Stimulated activated CD8-positive, alpha-beta memory T cell treated with anti-CD3 and anti-CD28 coated beads, Interleukin-15, amount 100 ng/mL, for 24 hours (primary cell): Measurements from ENCODE around the gene ARHGAP15.

Experiments
- DNase-seq: peaks from one replicate; pipeline ENCODE4 v3.0.0-alpha.2; 2020; ENCODE audit warnings: low read depth

ARHGAP15 gene

GRCh38 chr2:143263066-143263625, 133.9 kb downstream of the ARHGAP15 start:
- DNase-seq: no peak

GRCh38 chr2:143264851-143265250, 135.6 kb downstream of the ARHGAP15 start:
- no peak for DNase-seq

DNA sequence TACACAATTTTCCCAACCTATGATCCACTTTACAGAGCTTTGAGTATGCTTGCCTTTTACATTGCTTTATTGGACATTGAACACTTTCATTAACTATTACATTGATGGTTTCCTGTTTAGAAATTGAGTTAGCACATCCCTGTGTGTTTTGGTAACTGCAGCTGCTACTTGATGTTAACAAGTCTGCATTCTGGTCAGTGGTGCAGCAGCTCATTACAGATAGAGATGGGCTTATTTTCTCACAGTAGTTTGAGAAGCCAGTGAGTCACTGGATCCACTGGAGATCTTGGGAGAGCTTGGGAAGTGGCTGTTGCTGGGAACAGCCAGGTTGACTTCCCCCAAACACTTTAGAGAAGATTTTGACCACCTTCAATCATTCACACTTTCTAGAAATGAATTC, 150.5 kb downstream of the ARHGAP15 start:
- no peak for DNase-seq

DNA sequence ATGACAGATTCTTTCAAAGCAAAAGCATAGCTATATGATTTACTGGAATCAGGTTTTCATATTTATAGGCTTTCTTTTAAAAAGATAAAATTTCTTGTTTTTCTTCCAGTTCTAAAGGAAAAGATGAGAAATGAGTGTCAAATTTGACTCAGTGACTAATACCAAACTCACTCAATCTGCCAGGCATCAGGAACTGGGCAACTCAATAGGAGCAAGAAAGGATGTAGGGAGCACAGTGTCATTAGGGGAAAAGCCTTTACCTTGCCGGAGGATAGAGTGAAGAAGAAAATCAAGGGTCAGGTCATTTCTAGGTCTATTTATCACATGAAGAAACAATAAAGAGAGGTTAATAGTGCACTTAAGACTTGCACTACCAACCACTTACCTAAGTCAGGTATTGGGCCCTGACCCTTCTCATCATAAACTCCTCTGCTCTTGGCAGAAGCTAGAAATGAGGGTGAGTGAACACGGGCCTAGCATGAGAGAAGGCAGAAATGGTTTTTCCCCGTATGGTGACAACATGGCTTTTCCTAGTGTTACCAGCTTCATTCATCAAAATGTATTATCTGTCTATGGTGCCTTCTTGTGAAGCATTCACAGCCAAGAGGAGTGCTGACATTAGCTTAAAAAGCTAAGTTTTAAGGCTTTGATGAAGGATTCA, 151.0 kb downstream of the ARHGAP15 start:
- no peak for DNase-seq

DNA sequence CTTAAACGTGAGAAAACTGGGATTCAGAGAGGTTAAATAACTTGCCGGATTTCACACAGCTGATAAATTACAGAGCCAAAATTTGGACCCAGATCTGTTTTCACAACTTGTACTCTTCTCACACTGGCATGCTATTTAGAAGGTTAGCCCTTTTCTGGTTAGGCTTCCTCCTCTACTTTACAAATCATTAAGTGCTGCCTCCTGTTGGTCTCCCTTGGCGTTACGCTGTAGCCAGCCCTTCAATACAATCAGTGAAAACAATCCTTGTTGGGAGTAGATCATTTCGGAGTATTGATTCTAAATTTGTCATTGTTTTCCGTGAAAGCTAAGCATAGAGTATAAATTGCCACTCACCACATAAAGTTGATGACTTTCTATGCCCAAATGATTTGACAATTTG, 153.5 kb downstream of the ARHGAP15 start:
- DNase-seq: no peak

DNA sequence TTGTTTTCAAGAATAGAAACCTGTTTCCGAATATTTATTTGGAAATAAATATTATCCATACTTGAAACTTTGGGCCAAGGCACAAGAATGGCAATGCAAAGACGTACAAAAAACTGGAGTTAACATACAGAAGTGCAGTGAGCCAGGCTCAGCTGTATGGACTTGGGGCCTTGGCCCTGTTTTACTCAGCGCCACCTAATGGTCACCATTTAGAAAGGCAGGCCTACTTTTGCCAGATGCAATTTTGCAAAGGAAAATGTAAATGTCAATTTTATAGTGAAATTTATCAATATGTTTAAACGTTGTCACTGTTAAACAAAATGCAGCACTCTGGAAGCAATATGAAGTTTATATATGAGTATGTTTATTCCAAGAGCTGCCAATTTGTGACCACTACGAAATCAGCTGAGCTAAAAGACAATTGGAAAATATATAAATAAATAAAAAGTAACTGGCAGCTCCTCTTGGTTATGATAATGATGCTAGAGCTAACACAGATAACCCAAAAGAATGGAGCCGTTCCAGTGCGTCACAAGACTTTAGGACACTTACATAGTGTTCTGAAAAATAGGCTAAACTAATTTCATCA, 155.0 kb downstream of the ARHGAP15 start:
- no peak for DNase-seq

DNA sequence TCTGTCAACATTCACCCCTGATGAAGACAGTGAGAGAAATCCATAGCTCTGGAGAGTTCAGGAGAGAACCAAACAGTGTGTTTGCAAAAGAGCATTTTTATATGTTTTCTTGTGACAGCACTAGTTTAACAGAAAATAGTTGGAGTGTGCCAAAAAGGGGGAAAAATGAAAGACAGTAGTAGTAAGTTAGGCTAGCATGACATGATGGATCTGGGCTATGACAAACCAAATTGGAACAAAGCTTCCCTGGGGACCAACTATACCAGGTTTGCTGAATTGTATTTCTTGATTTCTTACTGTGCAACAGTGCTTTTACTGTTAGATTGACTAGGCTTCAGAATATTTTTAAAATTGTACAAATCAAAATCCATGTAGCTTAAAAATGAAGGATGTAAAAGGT, 159.8 kb downstream of the ARHGAP15 start:
- DNase-seq: no peak

GRCh38 chr2:143290221-143290620, 161.0 kb downstream of the ARHGAP15 start:
- DNase-seq: no peak

- DNase-seq: no peak
Observed at GRCh38 chr2:143294068-143294467, 164.8 kb downstream of the ARHGAP15 start.

DNA sequence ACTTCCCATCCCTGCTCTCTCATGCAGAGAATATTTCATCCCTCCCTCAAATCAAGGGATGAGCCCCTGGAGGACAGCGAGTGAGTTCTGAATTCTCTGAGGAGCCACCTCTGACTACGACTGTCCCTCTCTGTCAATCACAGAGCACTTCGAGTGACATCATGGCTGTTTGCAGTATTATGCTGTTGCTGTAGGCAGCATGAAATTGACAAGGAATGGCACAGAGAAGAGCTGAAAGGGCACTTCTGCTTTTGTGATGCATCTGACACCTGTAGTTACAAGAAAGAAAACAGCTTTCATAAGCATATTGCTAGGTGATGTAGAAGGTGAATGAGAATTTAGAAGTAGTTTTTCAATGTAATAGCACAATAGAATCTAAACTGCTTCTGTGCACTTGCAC, 166.9 kb downstream of the ARHGAP15 start:
- no peak for DNase-seq

GRCh38 chr2:143297182-143297581, 168.0 kb downstream of the ARHGAP15 start:
- DNase-seq: no peak

DNA sequence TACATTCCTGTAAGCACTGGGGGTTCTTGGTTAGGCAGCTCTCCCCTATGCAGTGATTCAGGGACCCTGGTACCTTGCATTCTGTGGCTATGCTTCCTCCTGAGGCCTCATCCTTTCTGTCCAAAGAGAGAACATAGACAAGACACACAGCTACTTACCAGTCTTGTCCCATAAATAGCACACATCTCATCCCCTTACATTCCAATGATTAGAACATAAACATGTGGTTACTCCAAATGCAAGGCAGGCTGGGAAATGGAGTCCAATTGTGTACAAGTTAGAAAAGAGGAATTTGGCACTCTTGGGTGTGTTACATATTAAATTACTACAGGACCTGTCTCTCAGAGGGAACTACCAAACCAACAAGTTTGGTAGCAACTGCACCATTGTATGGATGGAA, 171.3 kb downstream of the ARHGAP15 start:
- no peak for DNase-seq

DNA sequence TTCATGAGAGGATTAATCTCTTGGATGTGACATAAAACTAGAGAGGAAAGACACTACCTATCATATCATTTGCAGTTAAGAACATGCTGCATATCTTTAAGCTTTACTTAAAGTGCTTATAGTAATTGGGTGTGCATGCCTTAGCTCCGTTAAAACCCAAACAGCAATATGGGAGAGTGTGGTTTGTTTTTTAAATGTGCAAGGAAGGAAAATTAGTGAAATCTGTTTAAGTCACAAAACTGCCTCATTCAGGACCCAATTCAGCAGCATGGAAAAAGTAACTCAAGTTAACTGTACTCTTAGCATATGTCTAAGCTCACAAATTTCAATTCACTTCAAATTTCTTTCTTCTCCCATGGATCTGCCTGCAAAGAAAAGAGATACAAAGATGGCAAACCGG, 182.2 kb downstream of the ARHGAP15 start:
- no peak for DNase-seq

- DNase-seq: no peak
Observed at GRCh38 chr2:143312441-143312840, 183.2 kb downstream of the ARHGAP15 start.

GRCh38 chr2:143313861-143314260, 184.6 kb downstream of the ARHGAP15 start:
- no peak for DNase-seq

DNA sequence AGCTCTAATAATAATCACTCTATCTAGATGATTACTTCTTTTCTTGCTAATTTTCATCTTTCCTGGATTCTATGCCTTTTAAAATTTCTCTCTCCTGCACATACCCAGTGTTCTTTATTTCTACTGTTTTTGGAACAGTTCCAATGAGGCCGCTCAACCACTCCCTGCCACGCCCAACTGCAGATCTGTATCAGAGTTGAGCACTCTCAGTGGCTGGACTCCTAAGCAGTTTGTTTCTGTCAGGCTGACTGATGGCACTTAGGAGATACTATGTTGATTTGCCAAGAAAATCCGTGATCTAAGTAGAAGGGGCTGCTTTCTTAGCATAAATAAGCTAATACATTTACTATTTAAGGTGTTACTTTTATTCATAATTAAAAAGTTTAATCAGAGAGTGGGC, 192.8 kb downstream of the ARHGAP15 start:
- no peak for DNase-seq

DNA sequence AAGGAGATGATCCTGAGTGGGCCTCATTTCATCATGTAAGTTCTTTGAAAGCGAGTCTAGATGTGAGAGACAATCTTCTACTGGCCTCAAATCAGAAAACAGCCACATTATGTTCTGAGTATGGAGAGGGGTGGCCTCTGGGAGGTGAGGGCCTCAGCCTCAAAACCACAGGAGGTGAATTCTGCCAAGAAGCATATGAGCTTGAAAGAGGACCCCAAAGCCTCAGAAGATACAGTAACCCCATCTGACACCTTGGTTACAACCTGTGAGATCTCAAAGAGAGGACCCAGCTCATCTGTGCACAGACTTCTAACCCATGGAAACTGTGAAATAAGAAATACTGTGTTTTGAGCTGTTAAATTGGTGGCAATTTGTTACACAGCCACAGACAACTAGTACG, 200.1 kb downstream of the ARHGAP15 start:
- DNase-seq: no peak

DNA sequence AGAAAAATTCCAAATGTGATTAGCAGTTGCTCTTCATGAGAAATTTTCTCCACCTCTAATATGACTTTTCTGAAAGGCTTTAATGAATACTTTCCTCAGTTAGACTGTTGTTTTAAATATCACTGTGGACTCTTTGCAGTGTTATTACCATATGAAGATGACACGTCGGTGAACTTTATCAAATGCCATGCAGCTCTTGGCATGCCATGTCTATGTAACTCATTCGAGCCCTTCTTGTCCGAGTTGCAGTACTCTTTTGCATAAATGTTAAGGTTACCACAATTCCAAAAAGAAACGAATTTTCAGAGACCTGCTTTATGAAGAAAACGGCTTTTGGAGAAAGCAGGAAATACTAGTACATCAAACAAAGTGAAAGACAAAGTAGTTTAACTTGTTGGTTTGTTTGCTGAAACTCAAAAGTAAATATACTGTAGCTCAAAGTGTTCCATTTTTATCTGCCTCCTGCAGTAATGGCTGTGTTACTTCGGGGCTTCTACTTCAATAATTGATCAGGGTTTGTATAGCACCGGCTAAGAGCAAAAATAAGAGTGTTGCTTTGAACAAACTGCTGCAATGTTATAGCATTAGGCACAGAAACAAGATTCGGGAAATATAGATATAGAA, 204.1 kb downstream of the ARHGAP15 start:
- no peak for DNase-seq

- no peak for DNase-seq
Observed at GRCh38 chr2:143333847-143334246, 204.6 kb downstream of the ARHGAP15 start.

DNA sequence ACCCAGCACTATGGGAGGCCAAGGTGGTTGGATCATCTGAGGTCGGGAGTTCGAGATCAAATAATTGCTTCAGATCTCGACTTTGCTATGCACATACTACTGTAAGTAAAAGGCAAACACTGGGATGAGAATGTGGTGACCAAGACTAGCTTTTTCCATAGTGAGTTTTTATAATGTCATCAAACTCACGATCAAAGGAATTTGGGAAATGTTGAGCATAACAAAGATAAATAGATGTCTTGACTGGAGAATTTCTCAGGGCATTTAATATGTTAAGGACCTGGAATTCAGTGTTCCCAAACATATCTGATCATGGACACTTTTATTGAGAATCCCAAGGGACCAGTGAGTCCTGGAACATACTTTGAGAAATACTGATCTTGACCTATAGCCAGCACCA, 205.6 kb downstream of the ARHGAP15 start:
- no peak for DNase-seq

DNA sequence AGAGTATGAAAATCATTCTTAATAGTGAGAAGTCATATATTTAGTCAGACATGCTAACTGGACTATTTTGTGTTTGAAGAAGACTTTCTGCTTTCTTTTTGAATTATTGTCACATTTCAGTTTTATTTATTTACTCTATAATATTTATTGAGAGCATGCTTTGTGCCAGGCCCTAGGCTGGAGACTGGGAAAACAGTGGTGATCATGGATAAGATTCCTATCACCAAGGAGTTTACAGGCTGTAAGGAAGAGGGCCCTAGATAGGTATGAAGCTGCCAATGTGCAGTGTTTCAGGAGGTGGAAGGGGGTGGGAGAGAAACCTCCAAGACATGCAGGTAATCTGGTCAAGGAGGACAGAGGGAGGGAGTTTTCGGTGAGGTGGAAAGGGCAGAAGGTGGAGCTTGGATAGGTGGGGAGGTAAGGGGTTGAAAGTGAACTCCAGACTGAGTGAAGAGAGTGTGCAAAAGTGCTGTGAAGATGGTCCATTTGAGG, 207.5 kb downstream of the ARHGAP15 start:
- DNase-seq: no peak

DNA sequence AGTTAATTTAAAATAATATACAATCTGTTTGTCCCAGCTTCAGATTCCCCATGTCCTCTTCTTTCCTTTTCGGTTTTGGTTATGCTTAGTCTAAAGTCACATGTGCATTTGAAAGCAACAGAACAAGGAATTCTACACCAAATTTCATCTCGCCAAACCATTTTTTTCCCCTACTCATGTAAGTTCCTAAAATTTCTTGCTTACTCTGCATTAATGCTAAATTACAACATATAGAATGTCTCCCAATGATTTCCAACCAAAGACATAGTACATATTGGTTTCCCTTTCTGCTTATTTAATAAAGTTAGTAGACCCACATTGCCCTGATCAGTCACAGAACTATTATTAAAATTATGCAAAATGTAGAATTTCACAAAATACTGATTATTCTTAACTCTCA, 212.3 kb downstream of the ARHGAP15 start:
- no peak for DNase-seq

- DNase-seq: no peak
Observed at GRCh38 chr2:143344780-143345179, 215.6 kb downstream of the ARHGAP15 start.
